A673 (cell line): Measurements from ENCODE around the gene ENOX1. TPM values are rescaled to one million over a fixed set of nuclear protein-coding genes. Genes with fewer than 3 reads are reported as not detected.

Source experiments
- BruUV-seq: library from RNA; stranded (reverse); fragments of 400-500 nt; replicated peaks from 2 replicates; lab custom pipeline; 2021; lab: Mats Ljungman, UMichigan
- CTCF ChIA-PET: fragments of 300-600 bp; sonication (Branson Sonifier 250); formaldehyde crosslinking; loops from one replicate; lab custom pipeline; 2022; ENCODE audit warnings: antibody characterized with exemption; lab: Charles Lee
- POLR2A ChIA-PET: fragments of 300-600 bp; sonication (Branson Sonifier 250); formaldehyde crosslinking; loops from one replicate; lab custom pipeline; 2022; ENCODE audit warnings: antibody characterized with exemption; ENCODE audit not compliant: low non-redundant PET; lab: Charles Lee
- DNase-seq: peaks from one replicate; pipeline ENCODE4 v3.0.0-alpha.2; 2015; ENCODE audit warnings: low spot score
- H3K27ac ChIP-seq: fragments of 200-600 bp; sonication (generic); 2 replicates; pipeline ENCODE4 v1.5.1; 2016; ENCODE audit warnings: mixed run types, low read depth, mild to moderate bottlenecking, mixed read lengths, antibody characterized with exemption, low read length; ENCODE audit not compliant: poor library complexity, severe bottlenecking
- H3K27me3 ChIP-seq: fragments of 200-600 bp; sonication (generic); replicated peaks from 2 replicates; pipeline ENCODE4 v1.6.1; 2017; ENCODE audit warnings: mixed run types, low read depth, mild to moderate bottlenecking, mixed read lengths, antibody characterized with exemption, low read length; ENCODE audit not compliant: insufficient read depth, poor library complexity
- H3K36me3 ChIP-seq: fragments of 200-600 bp; sonication (generic); 2 replicates; pipeline ENCODE4 v1.6.1; 2016; ENCODE audit warnings: mixed run types, mild to moderate bottlenecking, mixed read lengths, antibody characterized with exemption, low read length; ENCODE audit not compliant: insufficient read depth, poor library complexity, severe bottlenecking
- H3K4me1 ChIP-seq: fragments of 200-600 bp; sonication (generic); 2 replicates; pipeline ENCODE4 v1.6.1; 2017; ENCODE audit warnings: mixed run types, mild to moderate bottlenecking, mixed read lengths, antibody characterized with exemption, low read length; ENCODE audit not compliant: insufficient read depth, poor library complexity, severe bottlenecking
- H3K4me3 ChIP-seq: fragments of 200-600 bp; sonication (generic); 2 replicates; pipeline ENCODE4 v1.5.1; 2016; ENCODE audit warnings: low read depth, mixed run types, mild to moderate bottlenecking, mixed read lengths, low read length; ENCODE audit not compliant: poor library complexity, severe bottlenecking
- H3K9me3 ChIP-seq: fragments of 200-600 bp; sonication (generic); 2 replicates; pipeline ENCODE4 v1.6.1; 2016; ENCODE audit warnings: mixed run types, low read depth, mild to moderate bottlenecking, mixed read lengths, antibody characterized with exemption, low read length; ENCODE audit not compliant: poor library complexity, severe bottlenecking
- CTCF ChIP-seq: fragments of 300-800, 200-600 bp; sonication (generic); conservative IDR thresholded peaks from 2 replicates; pipeline ENCODE4 v1.5.1; 2017; ENCODE audit warnings: low read depth, mild to moderate bottlenecking, antibody characterized with exemption, low read length, moderate library complexity, mixed read lengths
- EZH2 ChIP-seq: fragments of 200-600 bp; sonication (generic); IDR thresholded peaks from 2 replicates; pipeline ENCODE4 v1.6.1; 2017; ENCODE audit warnings: borderline replicate concordance, low read depth, mild to moderate bottlenecking, mixed read lengths, antibody characterized with exemption, low read length; ENCODE audit not compliant: poor library complexity, severe bottlenecking
- intact Hi-C: fragments of 100-400 bp; cut with micrococcal nuclease; formaldehyde crosslinking; loops from one replicate; pipeline ENCODE4 v1.10.0; 2022; ENCODE audit not compliant: unreplicated experiment
- total RNA-seq: library from RNA; stranded (reverse); gene quantifications from 2 replicates; pipeline ENCODE4 v1.2.3, GENCODE V29; 2021

Gene ENOX1
- total RNA-seq, 1 experiment from 2014 or later = 4.4 TPM

- no peaks in the 10 kb centered on the region for H3K36me3 ChIP-seq
- peak overlapping the region; percentile 72 for H3K27ac ChIP-seq
- peaks cover 30% of the 10 kb centered on the region for H3K4me1 ChIP-seq
- H3K27me3 ChIP-seq = no peaks in the 10 kb centered on the region
- H3K4me3 ChIP-seq = peak overlapping the region; percentile 15
- TF ChIP-seq CTCF = no peak
- TF ChIP-seq EZH2 = no peak
- CTCF ChIA-PET = no interaction called here
- no peaks in the 10 kb centered on the region for H3K9me3 ChIP-seq
- peak; percentile 81 for DNase-seq
- POLR2A ChIA-PET = interaction anchor here (0.6 kb wide), 1 partner anchor 11 kb away, joined by 3 read pairs; no protein-coding TSS in a partner anchor
- BruUV-seq = TSS peak; percentile 67
- intact Hi-C loops = loop anchor here (5.0 kb wide), 1 partner anchor 62 kb away; no protein-coding TSS in a partner anchor
Observed at GRCh38 chr13:43364210-43365038, 422.3 kb downstream of the ENOX1 start.

GRCh38 chr13:43363156-43363953 lies 423.4 kb downstream of the ENOX1 start:
- Histone ChIP-seq H3K4me3 (peak overlapping the region; percentile 15), H3K4me1 (peaks cover 30% of the 10 kb centered on the region), H3K9me3 (no peaks in the 10 kb centered on the region), H3K27ac (peak overlapping the region; percentile 72), H3K27me3 (no peaks in the 10 kb centered on the region), H3K36me3 (no peaks in the 10 kb centered on the region)
- peak; percentile 40 for DNase-seq
- intact Hi-C loops = loop anchor here (5.0 kb wide), 1 partner anchor 61 kb away; no protein-coding TSS in a partner anchor
- no TSS peak for BruUV-seq
- ChIA-PET CTCF (no interaction called here), POLR2A (no interaction called here)
- no peak for TF ChIP-seq CTCF
- TF ChIP-seq EZH2 = no peak

GRCh38 chr13:43362556-43362955 lies 424.2 kb downstream of the ENOX1 start:
- H3K27me3 ChIP-seq = no peaks in the 10 kb centered on the region
- H3K4me3 ChIP-seq = no peak overlapping the region
- peaks cover 34% of the 10 kb centered on the region for H3K4me1 ChIP-seq
- DNase-seq = no peak
- H3K27ac ChIP-seq = peak overlapping the region; percentile 72
- TF ChIP-seq CTCF = no peak
- TF ChIP-seq EZH2 = no peak
- intact Hi-C loops = loop anchor here (5.0 kb wide), 1 partner anchor 60 kb away; no protein-coding TSS in a partner anchor
- H3K9me3 ChIP-seq = no peaks in the 10 kb centered on the region
- H3K36me3 ChIP-seq = no peaks in the 10 kb centered on the region
- BruUV-seq = no TSS peak
- ChIA-PET POLR2A (no interaction called here), CTCF (interaction anchor here (0.7 kb wide), 1 partner anchor 442 kb away, joined by 8 read pairs; no protein-coding TSS in a partner anchor)
